D721Med (cell line): Measurements from ENCODE around the gene MMP21.

Source experiments
- DNase-seq: peaks from one replicate; pipeline ENCODE4 v3.0.0; 2011; ENCODE audit warnings: low spot score; ENCODE audit not compliant: insufficient read length
- FAIRE-seq: peaks from 2 replicates; lab custom pipeline; 2011; peaks lifted over from hg19 to GRCh38; lab: Jason Lieb, UNC
- CTCF ChIP-seq: IDR thresholded peaks from 2 replicates; pipeline ENCODE4 v1.5.1; 2012; ENCODE audit warnings: mild to moderate bottlenecking, control low read depth; ENCODE audit not compliant: insufficient read depth; ENCODE audit errors: missing control alignments

MMP21 gene

GRCh38 chr10:125782054-125782453 is 6.4 kb upstream of the MMP21 start:
- TF ChIP-seq CTCF: no peak
- DNase-seq: no peak
- no peak for FAIRE-seq

GRCh38 chr10:125781374-125781773 is 5.8 kb upstream of the MMP21 start:
- no peak for FAIRE-seq
- no peak for TF ChIP-seq CTCF
- no peak for DNase-seq

- FAIRE-seq: no peak
- no peak for DNase-seq
- no peak for TF ChIP-seq CTCF
Observed at GRCh38 chr10:125779403-125780327, 4.0 kb upstream of the MMP21 start.

GRCh38 chr10:125778556-125778955 is 2.9 kb upstream of the MMP21 start:
- no peak for TF ChIP-seq CTCF
- no peak for FAIRE-seq
- DNase-seq: no peak

- no peak for DNase-seq
- no peak for TF ChIP-seq CTCF
- no peak for FAIRE-seq
Observed at GRCh38 chr10:125777806-125778205, 2.2 kb upstream of the MMP21 start.

GRCh38 chr10:125774581-125775191 is 935 bp downstream of the MMP21 start:
- no peak for TF ChIP-seq CTCF
- no peak for FAIRE-seq
- no peak for DNase-seq
